ENCODE data around the gene TMEM132D. TPM values are rescaled to one million over a fixed set of nuclear protein-coding genes. Genes with fewer than 3 reads are reported as not detected.

TMEM132D gene
- total and polyA plus RNA-seq, 2 of the 8 experiments (the other 6 are each of a cell fraction or from before 2014, with no cell fraction given), result 3.5 to 10.1 TPM

DNA sequence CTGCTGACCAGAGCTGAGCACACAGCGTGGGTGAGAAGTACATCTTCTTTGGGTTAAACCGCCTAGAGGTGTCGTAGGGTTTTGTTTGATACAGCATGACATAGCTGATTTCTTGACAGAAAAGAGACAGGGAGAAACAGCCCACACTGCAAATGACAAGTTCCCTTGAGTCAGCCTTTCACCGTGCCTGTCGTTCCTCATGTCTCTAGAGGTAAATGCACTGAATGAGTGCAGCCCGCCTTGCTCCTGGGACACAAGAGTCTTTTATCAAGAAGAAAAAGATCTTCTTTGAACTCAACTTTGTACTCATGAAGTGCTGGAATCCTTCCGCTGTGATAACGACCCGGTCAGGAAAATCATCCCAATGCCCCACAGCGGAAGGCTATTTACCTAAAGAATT, 77.6 kb downstream of the TMEM132D start:
- Histone ChIP-seq H2AFZ (ENCODE audit: low read length) (no peak overlapping the region), H2BK5ac (ENCODE audit: low read depth, low read length) (peak overlapping the region; percentile 68; the same call in 1 of the 2 replicates), H3K18ac (ENCODE audit: extremely low read depth, low read length) (peak overlapping the region; percentile 89; the same call in 1 of the 2 replicates), H4K8ac (ENCODE audit: extremely low read depth, insufficient read depth, low read length) (peak overlapping the region; percentile 66; the same call in 1 of the 2 replicates), H3K23ac (ENCODE audit: insufficient read length) (no peak overlapping the region), H3K9ac (replicated peaks in 1 of 4; ENCODE audit: extremely low read depth in 1 of 4, low read depth in 3 of 4, low read length in 3 of 4) (no peak overlapping the region), H3K27ac (ENCODE audit: low read depth, low read length) (no peak overlapping the region), H3K23me2 (ENCODE audit: low read depth, low read length) (no peaks in the 10 kb centered on the region), H3K79me1 (ENCODE audit: low read depth, low read length) (no peaks in the 10 kb centered on the region; the same call in 1 of the 2 replicates), H2BK15ac (ENCODE audit: low read length) (peak overlapping the region; percentile 63; the same call in 1 of the 2 replicates), H3K4me2 (ENCODE audit: insufficient read depth in 1 of 2, low read depth in 2 of 2, low read length in 2 of 2) (no peak overlapping the region), H4K5ac (ENCODE audit: insufficient read length, low read depth, low read length) (no peak overlapping the region), H3K4me3 (ENCODE audit: extremely low read depth in 1 of 4, insufficient read depth in 2 of 4, low read depth in 3 of 4, low read length in 4 of 4) (no peak overlapping the region), H3K4me1 (replicated peaks in 1 of 4; ENCODE audit: control insufficient read depth in 3 of 4, insufficient read depth in 4 of 4, low read length in 3 of 4) (peaks cover 5 to 15% (median 13%) of the 10 kb centered on the region in 4 experiments), H3K36me3 (ENCODE audit: control insufficient read depth in 2 of 4, insufficient read depth in 4 of 4, low read length in 3 of 4) (no peaks in the 10 kb centered on the region; a peak in 1 of 8 replicates), H3K4ac (replicated peaks; ENCODE audit: insufficient read length, low read depth, low read length) (peak overlapping the region; percentile 79), H4K20me1 (replicated peaks in 1 of 2; ENCODE audit: control insufficient read depth in 1 of 2, insufficient read depth in 2 of 2, low read length in 2 of 2) (peaks cover 0 to 1% of the 10 kb centered on the region in 2 experiments), H3K79me2 (ENCODE audit: control insufficient read depth in 1 of 2, insufficient read depth in 2 of 2, low read length in 2 of 2) (peaks cover 0 to 14% of the 10 kb centered on the region in 2 experiments; a peak in 2 of 4 replicates), H4K91ac (replicated peaks; ENCODE audit: insufficient read length, low read length) (peak overlapping the region; percentile 22), H2BK12ac (ENCODE audit: low read depth, low read length) (peak overlapping the region; percentile 60; the same call in 1 of the 2 replicates), H2BK120ac (replicated peaks; ENCODE audit: low read depth, low read length) (peak overlapping the region; percentile 73), H3K9me3 (ENCODE audit: insufficient read depth in 2 of 2, low read depth in 1 of 2, low read length in 1 of 2) (no peaks in the 10 kb centered on the region), H3K56ac (replicated peaks; ENCODE audit: insufficient read length, low read depth, low read length) (no peak overlapping the region), H3K14ac (ENCODE audit: insufficient read length) (no peak overlapping the region), H2BK20ac (ENCODE audit: low read length) (peak overlapping the region; percentile 94; the same call in 1 of the 2 replicates), H3K27me3 (replicated peaks in 1 of 4; ENCODE audit: control insufficient read depth in 3 of 4, extremely low read depth in 1 of 4, insufficient read depth in 3 of 4, low read length in 3 of 4) (no peaks in the 10 kb centered on the region), H2AK5ac (ENCODE audit: low read depth, low read length) (peak overlapping the region; percentile 95)
- no peak for DNase-seq (ENCODE audit: low read depth in 1 of 2, low spot score in 2 of 2)
- CTCF ChIA-PET (ENCODE audit: partially characterized antibody), result interaction anchor here (0.6 to 1.3 kb wide), 3 partner anchors 85 to 381 kb away, joined by 3 read pairs; no protein-coding TSS in a partner anchor
- no peak for FAIRE-seq
- POLR2A ChIA-PET (ENCODE audit: partially characterized antibody), result no interaction called here
- TF ChIP-seq SP1 (IDR thresholded peaks at IDR 0.05; ENCODE audit: low read depth, low read length), result no peak
- TF ChIP-seq NRF1 (IDR thresholded peaks at IDR 0.05; ENCODE audit: low read depth, low read length), result no peak
- no peak for TF ChIP-seq CBX5 (IDR thresholded peaks at IDR 0.05; ENCODE audit: low read depth, low read length)
- TF ChIP-seq SIX5 (IDR thresholded peaks at IDR 0.05; ENCODE audit: low read depth, low read length), result no peak
- no peak for TF ChIP-seq EZH2 (IDR thresholded peaks at IDR 0.05; ENCODE audit: low read depth, low read length, severe bottlenecking)
- no peak for TF ChIP-seq KDM5A (IDR thresholded peaks at IDR 0.05; ENCODE audit: low read length)
- TF ChIP-seq, protein P1, sequence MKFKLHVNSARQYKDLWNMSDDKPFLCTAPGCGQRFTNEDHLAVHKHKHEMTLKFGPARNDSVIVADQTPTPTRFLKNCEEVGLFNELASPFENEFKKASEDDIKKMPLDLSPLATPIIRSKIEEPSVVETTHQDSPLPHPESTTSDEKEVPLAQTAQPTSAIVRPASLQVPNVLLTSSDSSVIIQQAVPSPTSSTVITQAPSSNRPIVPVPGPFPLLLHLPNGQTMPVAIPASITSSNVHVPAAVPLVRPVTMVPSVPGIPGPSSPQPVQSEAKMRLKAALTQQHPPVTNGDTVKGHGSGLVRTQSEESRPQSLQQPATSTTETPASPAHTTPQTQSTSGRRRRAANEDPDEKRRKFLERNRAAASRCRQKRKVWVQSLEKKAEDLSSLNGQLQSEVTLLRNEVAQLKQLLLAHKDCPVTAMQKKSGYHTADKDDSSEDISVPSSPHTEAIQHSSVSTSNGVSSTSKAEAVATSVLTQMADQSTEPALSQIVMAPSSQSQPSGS (IDR thresholded peaks at IDR 0.05; ENCODE audit: low read length), result no peak
- no peak for TF ChIP-seq SIRT6 (IDR thresholded peaks at IDR 0.05; ENCODE audit: low read length)
- no peak for TF ChIP-seq CREB1 (IDR thresholded peaks at IDR 0.05)
- TF ChIP-seq EP300 (IDR thresholded peaks at IDR 0.05; ENCODE audit: borderline replicate concordance in 1 of 2, low read depth in 2 of 2, low read length in 2 of 2), result no peak
- no peak for TF ChIP-seq RNF2 (IDR thresholded peaks at IDR 0.05; ENCODE audit: borderline replicate concordance, low read depth, low read length, missing control alignments, poor library complexity, severe bottlenecking)
- 82% methylated on average over 10 of the region's 10 CpGs; no CpG with 5 or more reads in 1 of the 2 experiments for WGBS, 2 experiments (ENCODE audit: extremely low coverage in 1 of 2, insufficient coverage in 1 of 2, insufficient read length in 1 of 2, insufficient replicate concordance in 2 of 2, low coverage in 1 of 2, low lambda C conversion rate in 2 of 2, missing lambda C conversion rate in 1 of 2)

All from H1 (cell line).